Small intestine (tissue), 7 donors: ENCODE data around the gene RPS6KA5. TPM values are rescaled to one million over a fixed set of nuclear protein-coding genes. Genes with fewer than 3 reads are reported as not detected.

Experiments used
- DNase-seq, 2 donors: peaks; one replicate each; pipeline versions ENCODE4 v3.0.0 to v3.0.0-alpha.2; 2013
- FAIRE-seq: peaks from 2 replicates; lab custom pipeline; 2012; peaks lifted over from hg19 to GRCh38; lab: Jason Lieb, UNC
- H3K27ac ChIP-seq, 3 donors: one replicate each; pipeline ENCODE4 v1.5.1; 2013; ENCODE audit warnings: low read length in 2 of 3, mild to moderate bottlenecking in 2 of 3, control low read depth in 1 of 3, inconsistent platforms in 1 of 3, low read depth in 1 of 3, moderate library complexity in 1 of 3
- H3K27me3 ChIP-seq, 3 donors: one replicate each; pipeline ENCODE4 v1.6.1; 2013; ENCODE audit warnings: low read length in 3 of 3, inconsistent platforms in 1 of 3; ENCODE audit not compliant: control insufficient read depth in 3 of 3, insufficient read depth in 3 of 3
- H3K36me3 ChIP-seq, 3 donors: one replicate each; pipeline ENCODE4 v1.6.1; 2013; ENCODE audit warnings: low read length in 3 of 3, inconsistent platforms in 1 of 3, low read depth in 1 of 3, mild to moderate bottlenecking in 1 of 3, moderate library complexity in 1 of 3; ENCODE audit not compliant: control insufficient read depth in 3 of 3, insufficient read depth in 2 of 3
- H3K4me1 ChIP-seq, 3 donors: one replicate each; pipeline ENCODE4 v1.6.1; 2013; ENCODE audit warnings: low read length in 2 of 3, inconsistent platforms in 1 of 3, low read depth in 1 of 3, mild to moderate bottlenecking in 1 of 3, moderate library complexity in 1 of 3; ENCODE audit not compliant: control insufficient read depth in 3 of 3, insufficient read depth in 2 of 3
- H3K4me3 ChIP-seq, 3 donors: one replicate each; pipeline ENCODE4 v1.5.1; 2013; ENCODE audit warnings: low read length in 3 of 3, control low read depth in 1 of 3, inconsistent platforms in 1 of 3, low read depth in 1 of 3, mild to moderate bottlenecking in 1 of 3, moderate library complexity in 1 of 3
- H3K9me3 ChIP-seq, 2 donors: one replicate each; pipeline ENCODE4 v1.6.1; 2013; ENCODE audit warnings: low read depth in 1 of 2, low read length in 1 of 2; ENCODE audit not compliant: control insufficient read depth in 2 of 2, insufficient read depth in 1 of 2
- WGBS, 3 donors: extraction: QIAGEN DNeasy Blood & Tissue Kit; methylation state at CpG; one replicate each; pipeline ENCODE4 v1.1.7; 2013; 5-methylcytosine and 5-hydroxymethylcytosine counted together
- polyA plus RNA-seq, 4 donors: library from polyadenylated mRNA; stranded (reverse) in 3 of 4; unstranded in 1 of 4; fragments of 200-250 nt in 3 of 4; fragments of 120-200 nt in 1 of 4; gene quantifications; one replicate each; pipeline versions ENCODE4 v1.2.1 to v1.2.3, GENCODE V29; 2013
- donor health status: healthy with polysubstance abuse.
- donor health status: control.
- donor health status: control.
- donor health status: Bipolar disorder and iron deficiency.
- donor health status: healthy.

Gene RPS6KA5
- polyA plus RNA-seq, 4 donors, result 1.9 to 9.5 (median 3.8) TPM

GRCh38 chr14:91080071-91080470 lies 19.6 kb upstream of the RPS6KA5 start:
- WGBS, 3 donors, result 92 to 96% (median 93%) methylated on average over 6 of the region's 6 CpGs
- no peaks in the 10 kb centered on the region for H3K27me3 ChIP-seq

GRCh38 chr14:91078095-91078737 lies 17.8 kb upstream of the RPS6KA5 start:
- FAIRE-seq (no peak), DNase-seq (peak in 1 of 2 donors; percentile 59)
- Histone ChIP-seq H3K4me1 (peaks cover 0 to 8% (median 3%) of the 10 kb centered on the region in 3 donors), H3K27me3 (no peaks in the 10 kb centered on the region), H3K27ac (no peak overlapping the region), H3K4me3 (no peak overlapping the region), H3K9me3 (no peaks in the 10 kb centered on the region), H3K36me3 (no peaks in the 10 kb centered on the region)
- 82 to 91% (median 83%) methylated on average over 9 of the region's 9 CpGs for WGBS, 3 donors

More at GRCh38 chr14:91080071-91080470, 19.6 kb upstream of the RPS6KA5 start:
- H3K4me1 ChIP-seq, result peaks cover 0 to 8% (median 3%) of the 10 kb centered on the region in 3 donors
- H3K4me3 ChIP-seq, result no peak overlapping the region
- H3K36me3 ChIP-seq, result no peaks in the 10 kb centered on the region
- no peak for DNase-seq
- no peak for FAIRE-seq
- no peak overlapping the region for H3K27ac ChIP-seq
- no peaks in the 10 kb centered on the region for H3K9me3 ChIP-seq

GRCh38 chr14:91075553-91075952 lies 15.1 kb upstream of the RPS6KA5 start:
- no peak for FAIRE-seq
- 89 to 93% (median 90%) methylated on average over 5 of the region's 5 CpGs for whole genome bisulfite sequencing, 3 donors

GRCh38 chr14:91070572-91070971 lies 10.1 kb upstream of the RPS6KA5 start:
- Histone ChIP-seq H3K36me3 (no peaks in the 10 kb centered on the region), H3K27me3 (no peaks in the 10 kb centered on the region), H3K27ac (no peak overlapping the region), H3K9me3 (peaks cover 0 to 3% of the 10 kb centered on the region in 2 donors), H3K4me1 (peaks cover 0 to 2% (median 0%) of the 10 kb centered on the region in 3 donors), H3K4me3 (no peak overlapping the region)
- DNase-seq (no peak), FAIRE-seq (no peak)

More at GRCh38 chr14:91075553-91075952, 15.1 kb upstream of the RPS6KA5 start:
- no peak overlapping the region for H3K4me3 ChIP-seq
- no peaks in the 10 kb centered on the region for H3K4me1 ChIP-seq
- peaks cover 0 to 3% of the 10 kb centered on the region in 2 donors for H3K9me3 ChIP-seq
- no peaks in the 10 kb centered on the region for H3K27me3 ChIP-seq
- no peaks in the 10 kb centered on the region for H3K36me3 ChIP-seq
- DNase-seq, result no peak
- H3K27ac ChIP-seq, result no peak overlapping the region

GRCh38 chr14:91068642-91069041 lies 8.2 kb upstream of the RPS6KA5 start:
- no peaks in the 10 kb centered on the region for H3K27me3 ChIP-seq
- H3K9me3 ChIP-seq, result peaks cover 0 to 3% of the 10 kb centered on the region in 2 donors
- DNase-seq, result no peak
- H3K36me3 ChIP-seq, result no peaks in the 10 kb centered on the region
- peaks cover 0 to 6% (median 2%) of the 10 kb centered on the region in 3 donors for H3K4me1 ChIP-seq
- H3K27ac ChIP-seq, result no peak overlapping the region
- no peak overlapping the region for H3K4me3 ChIP-seq
- FAIRE-seq, result no peak
- 82 to 92% (median 85%) methylated on average over 2 of the region's 2 CpGs for WGBS, 3 donors

- H3K27me3 ChIP-seq, result no peaks in the 10 kb centered on the region
- peaks cover 0 to 3% of the 10 kb centered on the region in 2 donors for H3K9me3 ChIP-seq
- peaks cover 0 to 16% (median 2%) of the 10 kb centered on the region in 3 donors for H3K4me1 ChIP-seq
- no peaks in the 10 kb centered on the region for H3K36me3 ChIP-seq
- FAIRE-seq (no peak), DNase-seq (no peak)
- H3K4me3 ChIP-seq, result no peak overlapping the region
- 76 to 95% (median 83%) methylated on average over 1 of the region's 1 CpG for WGBS, 3 donors
- no peak overlapping the region for H3K27ac ChIP-seq
Observed at GRCh38 chr14:91067186-91067585, 6.7 kb upstream of the RPS6KA5 start.

- Histone ChIP-seq H3K9me3 (no peaks in the 10 kb centered on the region), H3K27me3 (no peaks in the 10 kb centered on the region), H3K27ac (no peak overlapping the region), H3K36me3 (no peaks in the 10 kb centered on the region), H3K4me1 (peaks cover 0 to 22% (median 2%) of the 10 kb centered on the region in 3 donors), H3K4me3 (no peak overlapping the region)
- WGBS, 3 donors, result 67 to 77% (median 77%) methylated on average over 3 of the region's 3 CpGs
- no peak for FAIRE-seq
- DNase-seq, result no peak
Observed at GRCh38 chr14:91065266-91065665, 4.8 kb upstream of the RPS6KA5 start.

- H3K27me3 ChIP-seq, result no peaks in the 10 kb centered on the region
- H3K9me3 ChIP-seq, result no peaks in the 10 kb centered on the region
- no peaks in the 10 kb centered on the region for H3K36me3 ChIP-seq
- H3K4me1 ChIP-seq, result peaks cover 0 to 22% (median 2%) of the 10 kb centered on the region in 3 donors
- no peak for FAIRE-seq
- peak; percentile 63 to 68 for DNase-seq
- no peak overlapping the region for H3K4me3 ChIP-seq
- H3K27ac ChIP-seq, result peak overlapping the region in 2 of 3 donors; percentile 37 to 60
Observed at GRCh38 chr14:91063119-91063518, 2.7 kb upstream of the RPS6KA5 start.
